PFSK-1 (cell line): ENCODE data around the gene CER1.

Experiments
- FOXP2 ChIP-seq: optimal IDR thresholded peaks from 2 replicates; pipeline ENCODE3; 2011; ENCODE audit warnings: borderline replicate concordance, control low read depth, inconsistent platforms; ENCODE audit not compliant: insufficient read depth; ENCODE audit errors: extremely low read length, extremely low read depth
- POLR2AphosphoS5 ChIP-seq: IDR thresholded peaks from 2 replicates; pipeline ENCODE4 v1.6.1; 2012; ENCODE audit warnings: low read depth, mild to moderate bottlenecking, control low read depth, low read length, moderate library complexity
- SIN3A ChIP-seq: IDR thresholded peaks from 2 replicates; pipeline ENCODE4 v1.6.1; 2012; ENCODE audit warnings: mild to moderate bottlenecking, low read length, moderate library complexity, borderline replicate concordance; ENCODE audit not compliant: insufficient read depth
- TAF1 ChIP-seq: IDR thresholded peaks from 2 replicates; pipeline ENCODE4 v1.6.1; 2012; ENCODE audit warnings: low read length, control low read depth, borderline replicate concordance; ENCODE audit not compliant: insufficient read depth
- TF ChIP-seq, protein P1 (sequence below), 2 experiments: IDR thresholded peaks; 2 replicates each; pipeline versions ENCODE4 v1.6.1 to v1.8.0; 2011 to 2012; ENCODE audit warnings: low read depth in 2 of 2, low read length in 2 of 2, control low read depth in 1 of 2, inconsistent platforms in 1 of 2, mild to moderate bottlenecking in 1 of 2, moderate library complexity in 1 of 2; ENCODE audit not compliant: insufficient read depth in 1 of 2

DNA sequence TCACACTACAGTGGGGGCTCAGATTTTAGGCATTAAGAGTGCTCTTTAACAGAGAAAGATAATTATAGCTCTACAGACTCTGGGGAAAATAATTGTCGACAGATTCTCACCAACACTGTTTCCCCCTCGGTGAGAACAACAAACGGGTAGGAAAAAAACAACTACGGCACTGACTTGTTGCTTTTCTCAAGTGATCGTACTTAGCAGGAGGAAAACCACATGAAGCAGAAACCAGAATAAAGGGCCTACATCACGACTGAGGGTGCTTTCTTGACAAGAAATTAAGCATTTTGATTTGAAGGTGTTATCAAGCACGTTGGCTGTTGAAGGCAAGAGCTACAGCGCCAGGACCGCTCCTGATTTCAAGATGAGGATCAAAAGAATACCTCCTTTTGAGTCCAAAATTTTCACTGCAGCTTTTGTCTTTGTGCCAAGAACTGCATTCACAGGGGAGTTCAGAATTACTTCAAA, 27.2 kb upstream of the CER1 start:
- TF ChIP-seq FOXP2 (no peak), TAF1 (no peak), POLR2AphosphoS5 (no peak), SIN3A (no peak)
- TF ChIP-seq, protein P1, sequence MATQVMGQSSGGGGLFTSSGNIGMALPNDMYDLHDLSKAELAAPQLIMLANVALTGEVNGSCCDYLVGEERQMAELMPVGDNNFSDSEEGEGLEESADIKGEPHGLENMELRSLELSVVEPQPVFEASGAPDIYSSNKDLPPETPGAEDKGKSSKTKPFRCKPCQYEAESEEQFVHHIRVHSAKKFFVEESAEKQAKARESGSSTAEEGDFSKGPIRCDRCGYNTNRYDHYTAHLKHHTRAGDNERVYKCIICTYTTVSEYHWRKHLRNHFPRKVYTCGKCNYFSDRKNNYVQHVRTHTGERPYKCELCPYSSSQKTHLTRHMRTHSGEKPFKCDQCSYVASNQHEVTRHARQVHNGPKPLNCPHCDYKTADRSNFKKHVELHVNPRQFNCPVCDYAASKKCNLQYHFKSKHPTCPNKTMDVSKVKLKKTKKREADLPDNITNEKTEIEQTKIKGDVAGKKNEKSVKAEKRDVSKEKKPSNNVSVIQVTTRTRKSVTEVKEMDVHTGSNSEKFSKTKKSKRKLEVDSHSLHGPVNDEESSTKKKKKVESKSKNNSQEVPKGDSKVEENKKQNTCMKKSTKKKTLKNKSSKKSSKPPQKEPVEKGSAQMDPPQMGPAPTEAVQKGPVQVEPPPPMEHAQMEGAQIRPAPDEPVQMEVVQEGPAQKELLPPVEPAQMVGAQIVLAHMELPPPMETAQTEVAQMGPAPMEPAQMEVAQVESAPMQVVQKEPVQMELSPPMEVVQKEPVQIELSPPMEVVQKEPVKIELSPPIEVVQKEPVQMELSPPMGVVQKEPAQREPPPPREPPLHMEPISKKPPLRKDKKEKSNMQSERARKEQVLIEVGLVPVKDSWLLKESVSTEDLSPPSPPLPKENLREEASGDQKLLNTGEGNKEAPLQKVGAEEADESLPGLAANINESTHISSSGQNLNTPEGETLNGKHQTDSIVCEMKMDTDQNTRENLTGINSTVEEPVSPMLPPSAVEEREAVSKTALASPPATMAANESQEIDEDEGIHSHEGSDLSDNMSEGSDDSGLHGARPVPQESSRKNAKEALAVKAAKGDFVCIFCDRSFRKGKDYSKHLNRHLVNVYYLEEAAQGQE (IDR thresholded peaks at IDR 0.05; ENCODE audit: insufficient read depth in 1 of 2, low read depth in 2 of 2, low read length in 2 of 2), result no peak
